Measurements from ENCODE around the gene CYB561.

DNA sequence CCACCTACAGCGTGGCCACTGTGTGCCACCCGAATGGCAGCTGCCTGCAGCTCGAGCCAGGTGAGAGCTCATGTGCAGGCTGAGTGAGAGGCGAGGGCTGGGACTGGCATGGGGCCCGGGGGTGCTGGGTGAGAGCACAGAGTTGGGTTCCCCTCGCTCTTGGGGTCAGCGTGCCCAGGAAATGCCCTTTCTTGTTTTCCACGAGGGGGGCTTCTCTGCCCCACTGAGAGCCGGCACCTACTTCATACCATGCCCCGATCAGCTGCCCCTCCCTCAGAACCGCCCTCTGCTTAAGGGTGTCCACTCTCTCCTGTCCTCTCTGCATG, 40.9 kb upstream of the CYB561 start:
- no peak for TF ChIP-seq CTCF (IDR thresholded peaks at IDR 0.05)
- TF ChIP-seq ZFX (IDR thresholded peaks at IDR 0.05; ENCODE audit: borderline replicate concordance) = no peak
